Inferior parietal cortex (tissue), 1 donor: Measurements from ENCODE around the gene SRC.

Experiments
- DNase-seq: peaks from one replicate; pipeline ENCODE4 v3.0.0-alpha.2; 2016; ENCODE audit errors: extremely low spot score

The SRC gene

GRCh38 chr20:37408302-37409193 lies 62.6 kb downstream of the SRC start:
- no peak for DNase-seq

- no peak for DNase-seq
These were observed 65.7 kb downstream of the SRC start for GRCh38 chr20:37411408-37412219.

- no peak for DNase-seq
These were observed 67.0 kb downstream of the SRC start for GRCh38 chr20:37413023-37413334.

- DNase-seq = no peak
These were observed 67.4 kb downstream of the SRC start for GRCh38 chr20:37413379-37413778.

GRCh38 chr20:37414224-37415035 lies 68.5 kb downstream of the SRC start:
- no peak for DNase-seq

- DNase-seq = no peak
These were observed 69.5 kb downstream of the SRC start for GRCh38 chr20:37415118-37416085.

- no peak for DNase-seq
These were observed 70.3 kb downstream of the SRC start for GRCh38 chr20:37416100-37416847.

- no peak for DNase-seq
These were observed 71.1 kb downstream of the SRC start for GRCh38 chr20:37416848-37417616.

GRCh38 chr20:37417617-37418467 lies 71.9 kb downstream of the SRC start:
- DNase-seq = no peak

GRCh38 chr20:37418591-37419109 lies 72.7 kb downstream of the SRC start:
- DNase-seq = no peak

GRCh38 chr20:37419307-37419706 lies 73.4 kb downstream of the SRC start:
- DNase-seq = no peak

GRCh38 chr20:37419774-37420542 lies 74.0 kb downstream of the SRC start:
- DNase-seq = no peak

- DNase-seq = no peak
These were observed 74.7 kb downstream of the SRC start for GRCh38 chr20:37420610-37421009.

- no peak for DNase-seq
These were observed 75.3 kb downstream of the SRC start for GRCh38 chr20:37421060-37421905.

GRCh38 chr20:37421988-37422387 lies 76.0 kb downstream of the SRC start:
- DNase-seq = no peak

GRCh38 chr20:37422791-37423286 lies 76.9 kb downstream of the SRC start:
- no peak for DNase-seq
